GM18517 (cell line): ENCODE results near the gene HTRA3.

ENCODE experiments used
- ATAC-seq: cut with Tn5 transposase; IDR thresholded peaks from one replicate; pipeline ENCODE4 v1.9.1; 2021; ENCODE audit warnings: mild to moderate bottlenecking, moderate library complexity; ENCODE audit not compliant: unreplicated experiment

The HTRA3 gene

GRCh38 chr4:8265171-8265929, 4.2 kb upstream of the HTRA3 start:
- ATAC-seq = no peak

- no peak for ATAC-seq
Observed at GRCh38 chr4:8266088-8266487, 3.5 kb upstream of the HTRA3 start.

DNA sequence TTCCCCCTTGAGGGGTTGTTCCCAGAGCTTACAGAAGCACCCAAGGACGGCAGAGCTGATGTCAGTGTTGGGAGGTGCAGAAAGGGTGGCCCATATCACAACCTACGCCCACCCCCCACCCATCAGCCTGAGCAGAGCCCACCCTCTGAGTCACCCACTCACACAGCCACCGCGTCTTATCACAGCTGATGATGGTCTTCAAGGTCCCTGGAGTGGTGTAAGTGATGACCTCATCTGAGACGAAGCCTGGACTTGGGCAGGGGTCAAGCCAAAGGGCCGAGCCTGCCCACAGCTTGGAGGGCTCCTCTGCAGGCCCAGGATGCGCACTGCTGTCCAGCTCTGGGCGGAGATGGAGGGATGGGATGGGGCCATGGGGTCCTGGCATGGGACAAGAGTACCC, 3.0 kb upstream of the HTRA3 start:
- no peak for ATAC-seq

- ATAC-seq = no peak
Observed at GRCh38 chr4:8267077-8267476, 2.5 kb upstream of the HTRA3 start.

DNA sequence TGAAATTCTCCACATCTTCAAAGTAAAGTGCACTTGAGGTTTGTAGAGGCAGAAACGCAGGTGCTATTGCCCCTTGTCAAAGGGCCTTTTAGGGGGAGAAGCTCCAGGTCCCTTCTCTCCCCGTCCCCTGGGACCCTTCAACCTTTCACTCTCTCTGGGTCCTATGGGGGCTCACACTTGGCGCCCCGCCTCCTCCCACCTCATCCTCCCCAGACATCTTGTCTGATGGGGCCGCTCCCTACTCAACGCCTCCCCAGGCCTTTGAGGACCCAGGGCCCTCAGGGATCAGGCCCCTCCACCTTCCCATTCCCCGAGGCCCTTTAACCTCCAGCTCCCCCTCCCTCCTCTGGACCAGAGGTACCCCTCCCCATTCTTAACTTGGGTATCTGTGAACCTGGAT, 1.3 kb upstream of the HTRA3 start:
- no peak for ATAC-seq

- no peak for ATAC-seq
Observed at GRCh38 chr4:8268901-8269534, 536 bp upstream of the HTRA3 start.

- no peak for ATAC-seq
Observed at GRCh38 chr4:8270418-8270771, 841 bp downstream of the HTRA3 start.

DNA sequence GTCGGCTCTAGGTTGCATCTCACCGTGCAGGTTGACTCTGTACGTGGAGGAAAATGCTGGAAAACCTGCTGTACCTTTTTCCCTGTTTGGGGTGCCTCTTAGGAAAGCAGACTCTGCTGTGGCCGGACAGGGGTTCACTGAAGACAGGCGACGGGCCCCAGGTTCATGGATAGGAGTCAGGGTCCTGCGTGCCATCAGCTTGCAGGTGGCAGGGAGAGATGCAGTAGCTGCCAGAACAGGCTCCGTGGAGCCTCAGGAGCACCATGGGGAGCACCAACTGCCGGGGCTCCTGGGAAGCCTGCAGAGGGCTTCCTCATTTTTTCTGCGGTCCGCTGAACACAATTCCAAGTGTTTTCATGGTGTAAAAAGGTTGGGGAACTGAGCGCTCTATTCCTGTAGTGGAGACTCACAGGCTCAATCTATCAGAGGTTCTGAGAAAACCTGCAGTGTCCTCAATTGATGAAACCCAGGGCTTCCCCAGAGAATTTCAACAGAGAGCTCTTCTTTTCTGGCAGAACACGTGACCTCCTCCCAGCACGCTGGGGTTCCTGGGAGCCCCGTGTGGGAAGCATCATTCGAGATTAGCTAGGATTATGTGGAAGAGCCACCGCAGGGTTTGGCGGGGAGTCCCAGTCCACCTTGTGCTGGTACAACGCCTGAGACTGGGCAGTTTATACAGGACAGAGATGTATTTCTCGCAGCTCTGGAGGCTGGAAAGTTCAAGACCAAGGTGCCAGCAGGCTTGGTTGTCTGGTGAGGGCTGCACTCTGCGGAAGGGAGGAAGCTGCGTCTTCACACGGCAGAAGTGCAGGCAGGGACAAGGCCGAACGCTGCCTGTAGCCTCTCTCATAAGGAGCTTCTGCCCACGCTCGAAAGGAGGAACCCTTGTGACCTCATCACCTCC, 1.6 kb downstream of the HTRA3 start:
- ATAC-seq = no peak

DNA sequence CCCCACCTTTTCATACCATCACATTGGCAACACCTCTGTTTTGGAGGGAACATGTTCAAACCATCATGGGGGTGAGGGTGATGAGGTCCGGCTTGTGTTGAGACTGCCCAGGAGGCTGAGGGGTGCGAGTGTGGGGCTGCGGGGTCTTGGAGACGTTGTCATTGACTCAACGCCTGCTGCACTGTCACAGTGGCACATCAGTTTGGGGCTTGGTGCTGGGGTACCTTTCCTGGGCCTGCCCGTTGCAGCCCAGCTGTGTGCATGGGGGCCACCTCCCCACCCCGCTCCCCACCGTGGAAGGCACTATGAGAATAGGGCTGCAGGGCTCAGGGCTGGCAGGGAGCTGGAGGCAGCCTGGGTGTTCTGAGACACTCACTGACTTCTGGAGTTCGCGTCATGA, 2.3 kb downstream of the HTRA3 start:
- no peak for ATAC-seq

GRCh38 chr4:8272472-8273428, 3.2 kb downstream of the HTRA3 start:
- no peak for ATAC-seq

- no peak for ATAC-seq
Observed at GRCh38 chr4:8273450-8273849, 3.9 kb downstream of the HTRA3 start.

DNA sequence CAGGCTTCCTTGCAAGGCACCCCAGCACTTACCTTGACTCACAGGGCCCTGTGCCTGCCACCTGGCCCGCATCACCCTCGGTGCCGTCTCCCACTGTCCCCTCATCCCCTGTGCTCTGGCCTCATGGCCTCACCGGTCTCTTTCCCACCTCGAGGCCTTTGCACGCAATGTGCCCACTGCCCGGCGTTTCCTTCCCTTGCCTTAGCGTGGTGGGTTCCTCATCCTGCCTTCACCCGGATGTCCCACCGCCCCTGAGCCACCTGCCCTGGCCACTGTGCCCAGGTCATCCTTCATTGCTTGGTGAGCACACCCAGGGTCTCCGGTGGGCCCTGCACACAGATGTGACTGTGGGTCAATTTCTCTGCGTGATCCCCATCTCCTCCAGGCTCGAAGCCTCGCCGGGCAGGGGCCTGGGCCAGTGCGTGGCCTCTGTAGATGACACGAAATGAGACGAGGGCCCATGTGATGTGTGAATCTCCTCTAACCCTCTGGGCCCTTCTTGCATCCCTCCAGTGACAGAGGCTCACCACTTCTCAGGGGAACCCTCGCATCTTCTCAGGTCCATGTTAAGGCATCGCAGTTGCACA, 4.6 kb downstream of the HTRA3 start:
- ATAC-seq = no peak

DNA sequence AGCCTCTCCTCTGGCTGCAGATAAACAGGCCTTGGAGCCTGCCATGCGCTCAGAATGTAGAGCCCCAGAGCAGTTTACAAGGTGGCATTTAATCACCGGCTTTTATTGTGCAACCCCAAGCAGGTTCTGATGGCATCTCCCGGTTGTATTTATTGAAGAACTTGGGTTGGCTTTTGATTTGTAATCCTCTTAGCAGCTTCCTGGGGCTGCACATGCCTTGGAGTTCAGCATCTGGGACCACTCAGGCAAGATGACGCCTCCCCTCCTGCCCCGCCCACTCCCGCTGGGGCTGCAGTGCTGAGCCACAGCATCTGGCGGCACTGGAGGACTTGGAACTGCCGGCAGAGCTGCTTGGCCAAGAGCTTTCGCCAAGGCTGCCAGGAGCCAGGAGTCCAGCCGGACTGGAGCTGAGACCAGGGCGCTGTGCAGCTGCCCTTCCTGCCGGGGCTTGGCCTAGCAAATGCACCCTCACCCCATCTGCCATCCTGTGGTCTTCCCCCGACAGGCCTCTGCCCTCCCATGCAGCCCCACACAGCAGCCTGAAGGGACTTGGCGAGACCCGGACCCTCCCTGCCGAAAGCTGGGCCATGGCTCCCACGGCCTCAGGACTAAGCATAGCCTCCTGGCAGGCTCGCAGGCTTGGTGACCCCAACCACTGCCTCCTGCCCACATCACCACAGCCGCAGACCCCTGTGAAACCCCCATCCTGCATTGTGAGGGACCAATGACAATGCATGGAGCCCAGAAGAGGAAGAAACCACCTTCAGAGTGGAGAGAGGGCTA, 5.4 kb downstream of the HTRA3 start:
- ATAC-seq = no peak

DNA sequence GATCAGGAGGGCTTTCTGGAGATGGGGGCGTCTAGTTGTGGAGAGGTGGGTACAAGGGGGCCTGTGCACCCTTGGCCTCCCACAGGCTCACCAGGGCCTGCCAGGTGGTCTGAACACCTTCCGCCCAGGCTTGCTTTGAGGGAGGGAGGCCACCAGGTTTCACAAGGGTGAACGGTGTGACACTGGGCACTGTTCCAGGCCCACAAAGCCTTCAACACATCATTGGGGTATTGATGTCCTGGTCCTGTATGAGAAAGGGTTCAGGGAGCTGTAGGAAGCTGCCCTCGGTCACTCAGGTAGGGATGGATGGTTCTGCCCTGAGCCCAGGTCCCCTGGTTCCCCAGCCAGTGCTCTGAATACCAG, 6.0 kb downstream of the HTRA3 start:
- ATAC-seq = no peak

GRCh38 chr4:8276358-8277240, 7.0 kb downstream of the HTRA3 start:
- no peak for ATAC-seq

- no peak for ATAC-seq
Observed at GRCh38 chr4:8277356-8278008, 7.9 kb downstream of the HTRA3 start.

DNA sequence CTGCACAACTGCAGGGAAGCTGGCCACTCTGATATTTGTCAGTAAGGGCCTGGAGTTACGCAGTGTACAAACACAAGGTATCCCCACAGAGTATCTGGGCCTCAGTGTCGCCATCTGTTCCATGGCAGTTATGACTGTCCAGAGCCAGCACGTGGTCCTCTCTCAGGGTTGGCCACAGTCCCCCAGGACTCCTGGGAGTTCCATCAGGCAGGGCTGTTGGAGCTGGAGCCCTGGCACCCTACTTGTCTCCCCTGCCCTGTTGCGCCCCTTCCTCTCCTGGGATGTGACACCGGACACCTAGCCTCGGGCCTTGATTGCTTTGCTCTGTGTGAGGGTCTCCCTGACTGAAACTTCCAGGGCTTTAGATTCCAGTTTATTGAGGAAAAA, 8.4 kb downstream of the HTRA3 start:
- no peak for ATAC-seq
